HEK293 (cell line): ENCODE results near the gene LTB4R.

Source experiments
- CTCF ChIA-PET: fragments of 350-600 bp; formaldehyde crosslinking; extraction: SDS; loops from one replicate; lab custom pipeline; 2021; ENCODE audit warnings: antibody characterized with exemption; lab: Yijun Ruan, JAX
- POLR2A ChIA-PET: fragments of 300-600 bp; formaldehyde crosslinking; extraction: SDS; loops from one replicate; lab custom pipeline; 2020; ENCODE audit warnings: antibody characterized with exemption, inconsistent platforms; lab: Yijun Ruan, JAX
- H3K27ac ChIP-seq: fragments of 200-500 bp; sonication (Bioruptor generic); 2 replicates; pipeline ENCODE4 v1.5.1; 2014; ENCODE audit warnings: low read depth, low read length, control low read depth, inconsistent platforms; ENCODE audit errors: extremely low read depth
- H3K36me3 ChIP-seq, 2 experiments: fragments of 200-500 bp in 1 of 2; sonication (Bioruptor generic) in 1 of 2; 1 replicate in 1 of 2; 2 replicates in 1 of 2; pipeline ENCODE4 v1.5.1; 2014 to 2017; ENCODE audit warnings: inconsistent platforms in 2 of 2, low read length in 2 of 2; ENCODE audit not compliant: control insufficient read depth in 2 of 2, insufficient read depth in 1 of 2
- H3K4me1 ChIP-seq: fragments of 200-500 bp; sonication (Bioruptor generic); 2 replicates; pipeline ENCODE4 v1.5.1; 2014; ENCODE audit warnings: mild to moderate bottlenecking, low read length, inconsistent platforms; ENCODE audit not compliant: control insufficient read depth, insufficient read depth
- H3K4me3 ChIP-seq: 2 replicates; pipeline ENCODE4 v1.5.1; 2011; ENCODE audit warnings: low read depth, mild to moderate bottlenecking, control low read depth, low read length, moderate library complexity
- H3K9me3 ChIP-seq: fragments of 200-500 bp; sonication (Bioruptor generic); 2 replicates; pipeline ENCODE4 v1.5.1; 2014; ENCODE audit warnings: low read depth, low read length, inconsistent platforms; ENCODE audit not compliant: control insufficient read depth, insufficient read depth
- EGR2 ChIP-seq: fragments of 450-650 bp; formaldehyde crosslinking; IDR thresholded peaks from 2 replicates; pipeline ENCODE4 v1.5.1; 2016; ENCODE audit warnings: low read depth, missing biosample characterization, missing genetic modification characterization
- FEZF1 ChIP-seq: fragments of 450-650 bp; formaldehyde crosslinking; IDR thresholded peaks from 2 replicates; pipeline ENCODE4 v1.5.1; 2016; ENCODE audit warnings: missing biosample characterization, missing genetic modification characterization
- GLI4 ChIP-seq: fragments of 450-650 bp; formaldehyde crosslinking; IDR thresholded peaks from 2 replicates; pipeline ENCODE4 v1.5.1; 2016; ENCODE audit warnings: missing biosample characterization, missing genetic modification characterization
- HOXC10 ChIP-seq: sonication (generic); formaldehyde crosslinking; IDR thresholded peaks from 2 replicates; pipeline ENCODE4 v1.8.1; 2023; ENCODE audit warnings: mild to moderate bottlenecking, missing genetic modification reagents
- MZF1 ChIP-seq: fragments of 450-650 bp; formaldehyde crosslinking; IDR thresholded peaks from 2 replicates; pipeline ENCODE4 v1.5.1; 2017; ENCODE audit warnings: missing biosample characterization, missing genetic modification characterization, borderline replicate concordance
- TRIM28 ChIP-seq: IDR thresholded peaks from 2 replicates; pipeline ENCODE4 v1.6.1; 2011; ENCODE audit warnings: low read length, control low read depth, borderline replicate concordance
- ZBTB10 ChIP-seq: fragments of 450-650 bp; formaldehyde crosslinking; IDR thresholded peaks from 2 replicates; pipeline ENCODE4 v1.5.1; 2016; ENCODE audit warnings: missing biosample characterization, missing genetic modification characterization
- ZFHX2 ChIP-seq: fragments of 450-650 bp; formaldehyde crosslinking; conservative IDR thresholded peaks from 2 replicates; pipeline ENCODE4 v1.5.1; 2016; ENCODE audit warnings: missing biosample characterization, missing genetic modification characterization
- ZNF16 ChIP-seq: fragments of 450-650 bp; formaldehyde crosslinking; IDR thresholded peaks from 2 replicates; pipeline ENCODE4 v1.5.1; 2016; ENCODE audit warnings: low read depth, missing biosample characterization, missing genetic modification characterization
- ZNF184 ChIP-seq: fragments of 450-650 bp; IDR thresholded peaks from 2 replicates; pipeline ENCODE4 v1.5.1; 2018; ENCODE audit warnings: missing biosample characterization, mild to moderate bottlenecking, missing genetic modification characterization
- ZNF302 ChIP-seq: fragments of 450-650 bp; formaldehyde crosslinking; IDR thresholded peaks from 2 replicates; pipeline ENCODE4 v1.5.1; 2016; ENCODE audit warnings: missing biosample characterization, missing genetic modification characterization, low read depth
- ZNF311 ChIP-seq: fragments of 450-650 bp; formaldehyde crosslinking; IDR thresholded peaks from 2 replicates; pipeline ENCODE4 v1.5.1; 2017; ENCODE audit warnings: missing biosample characterization, missing genetic modification characterization, borderline replicate concordance
- ZNF391 ChIP-seq: fragments of 450-650 bp; formaldehyde crosslinking; IDR thresholded peaks from 2 replicates; pipeline ENCODE4 v1.5.1; 2016; ENCODE audit warnings: low read depth, missing biosample characterization, missing genetic modification characterization, borderline replicate concordance
- ZNF560 ChIP-seq: fragments of 450-650 bp; formaldehyde crosslinking; IDR thresholded peaks from 2 replicates; pipeline ENCODE4 v1.5.1; 2017; ENCODE audit warnings: missing biosample characterization, missing genetic modification characterization, borderline replicate concordance
- ZNF596 ChIP-seq: fragments of 450-650 bp; IDR thresholded peaks from 2 replicates; pipeline ENCODE4 v1.5.0; 2018; ENCODE audit warnings: missing biosample characterization, mild to moderate bottlenecking, missing genetic modification characterization, moderate library complexity
- ZNF610 ChIP-seq: fragments of 450-650 bp; formaldehyde crosslinking; IDR thresholded peaks from 2 replicates; pipeline ENCODE4 v1.5.1; 2016; ENCODE audit warnings: missing biosample characterization, missing genetic modification characterization, borderline replicate concordance
- TF ChIP-seq, protein P1 (sequence below): fragments of 450-650 bp; formaldehyde crosslinking; IDR thresholded peaks from 2 replicates; pipeline ENCODE4 v1.5.1; 2017; ENCODE audit warnings: missing biosample characterization, missing genetic modification characterization
- TF ChIP-seq, protein P2 (sequence below): fragments of 450-650 bp; formaldehyde crosslinking; IDR thresholded peaks from 2 replicates; pipeline ENCODE4; 2016; ENCODE audit warnings: missing biosample characterization, missing genetic modification characterization
- TF ChIP-seq, protein P3 (sequence below): fragments of 450-650 bp; formaldehyde crosslinking; IDR thresholded peaks from 2 replicates; pipeline ENCODE4 v1.5.1; 2017; ENCODE audit warnings: missing biosample characterization, mild to moderate bottlenecking, missing genetic modification characterization, moderate library complexity
- TF ChIP-seq, protein P4 (sequence below): IDR thresholded peaks from 2 replicates; pipeline ENCODE4 v1.6.1; 2011; ENCODE audit warnings: mild to moderate bottlenecking, low read depth, low read length, borderline replicate concordance

Gene LTB4R

DNA sequence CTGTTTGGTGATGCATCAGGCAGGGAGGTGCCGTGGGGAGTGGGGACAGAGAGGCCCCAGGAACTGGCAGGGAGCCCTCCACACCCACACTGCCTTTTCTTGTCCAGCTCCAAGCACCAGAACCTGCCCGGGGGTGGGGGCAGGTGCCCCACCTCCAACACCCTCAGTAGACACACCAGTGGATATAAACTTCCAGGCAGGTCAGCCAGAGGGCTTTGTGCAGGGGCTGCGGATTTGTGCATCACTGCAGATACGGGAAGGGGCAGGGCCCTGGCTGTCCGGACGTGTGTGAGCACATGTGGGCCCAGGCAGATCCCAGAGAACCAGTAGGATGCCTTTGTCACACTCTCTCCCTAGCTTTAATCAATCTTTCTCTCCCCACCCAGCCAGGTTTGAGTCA lies 47.0 kb upstream of the LTB4R start:
- H3K4me1 ChIP-seq: no peaks in the 10 kb centered on the region
- no peaks in the 10 kb centered on the region for H3K9me3 ChIP-seq
- no peak overlapping the region for H3K27ac ChIP-seq
- TF ChIP-seq, protein P1, sequence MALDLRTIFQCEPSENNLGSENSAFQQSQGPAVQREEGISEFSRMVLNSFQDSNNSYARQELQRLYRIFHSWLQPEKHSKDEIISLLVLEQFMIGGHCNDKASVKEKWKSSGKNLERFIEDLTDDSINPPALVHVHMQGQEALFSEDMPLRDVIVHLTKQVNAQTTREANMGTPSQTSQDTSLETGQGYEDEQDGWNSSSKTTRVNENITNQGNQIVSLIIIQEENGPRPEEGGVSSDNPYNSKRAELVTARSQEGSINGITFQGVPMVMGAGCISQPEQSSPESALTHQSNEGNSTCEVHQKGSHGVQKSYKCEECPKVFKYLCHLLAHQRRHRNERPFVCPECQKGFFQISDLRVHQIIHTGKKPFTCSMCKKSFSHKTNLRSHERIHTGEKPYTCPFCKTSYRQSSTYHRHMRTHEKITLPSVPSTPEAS (tag by site-specific recombination): no peak
- TF ChIP-seq ZNF311: no peak
- TF ChIP-seq ZNF184: no peak
- peak; percentile 33; the same call in 1 of the 2 replicates for TF ChIP-seq ZFHX2 (tag by site-specific recombination)
- TF ChIP-seq, protein P2, sequence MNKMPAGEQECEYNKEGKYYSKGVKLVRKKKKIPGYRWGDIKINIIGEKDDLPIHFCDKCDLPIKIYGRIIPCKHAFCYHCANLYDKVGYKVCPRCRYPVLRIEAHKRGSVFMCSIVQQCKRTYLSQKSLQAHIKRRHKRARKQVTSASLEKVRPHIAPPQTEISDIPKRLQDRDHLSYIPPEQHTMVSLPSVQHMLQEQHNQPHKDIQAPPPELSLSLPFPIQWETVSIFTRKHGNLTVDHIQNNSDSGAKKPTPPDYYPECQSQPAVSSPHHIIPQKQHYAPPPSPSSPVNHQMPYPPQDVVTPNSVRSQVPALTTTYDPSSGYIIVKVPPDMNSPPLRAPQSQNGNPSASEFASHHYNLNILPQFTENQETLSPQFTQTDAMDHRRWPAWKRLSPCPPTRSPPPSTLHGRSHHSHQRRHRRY (tag by site-specific recombination): no peak
- TF ChIP-seq ZNF610: no peak
- TF ChIP-seq EGR2 (tag by site-specific recombination): peak; percentile 50; the same call in 1 of the 2 replicates
- TF ChIP-seq ZBTB10 (tag by site-specific recombination): no peak
- TF ChIP-seq, protein P3, sequence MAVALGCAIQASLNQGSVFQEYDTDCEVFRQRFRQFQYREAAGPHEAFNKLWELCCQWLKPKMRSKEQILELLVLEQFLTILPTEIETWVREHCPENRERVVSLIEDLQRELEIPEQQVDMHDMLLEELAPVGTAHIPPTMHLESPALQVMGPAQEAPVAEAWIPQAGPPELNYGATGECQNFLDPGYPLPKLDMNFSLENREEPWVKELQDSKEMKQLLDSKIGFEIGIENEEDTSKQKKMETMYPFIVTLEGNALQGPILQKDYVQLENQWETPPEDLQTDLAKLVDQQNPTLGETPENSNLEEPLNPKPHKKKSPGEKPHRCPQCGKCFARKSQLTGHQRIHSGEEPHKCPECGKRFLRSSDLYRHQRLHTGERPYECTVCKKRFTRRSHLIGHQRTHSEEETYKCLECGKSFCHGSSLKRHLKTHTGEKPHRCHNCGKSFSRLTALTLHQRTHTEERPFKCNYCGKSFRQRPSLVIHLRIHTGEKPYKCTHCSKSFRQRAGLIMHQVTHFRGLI: no peak
- TF ChIP-seq ZNF302 (tag by site-specific recombination): no peak
- no peak for TF ChIP-seq FEZF1 (tag by site-specific recombination)
- no peak overlapping the region for H3K4me3 ChIP-seq
- CTCF ChIA-PET: no interaction called here
- POLR2A ChIA-PET: interaction anchor here (3.2 kb wide), 1 partner anchor 22 kb away, joined by 14 read pairs; the partner anchor contains the start of gene TINF2
- peaks cover 0 to 34% of the 10 kb centered on the region in 2 experiments; a peak in 1 of 3 replicates for H3K36me3 ChIP-seq

DNA sequence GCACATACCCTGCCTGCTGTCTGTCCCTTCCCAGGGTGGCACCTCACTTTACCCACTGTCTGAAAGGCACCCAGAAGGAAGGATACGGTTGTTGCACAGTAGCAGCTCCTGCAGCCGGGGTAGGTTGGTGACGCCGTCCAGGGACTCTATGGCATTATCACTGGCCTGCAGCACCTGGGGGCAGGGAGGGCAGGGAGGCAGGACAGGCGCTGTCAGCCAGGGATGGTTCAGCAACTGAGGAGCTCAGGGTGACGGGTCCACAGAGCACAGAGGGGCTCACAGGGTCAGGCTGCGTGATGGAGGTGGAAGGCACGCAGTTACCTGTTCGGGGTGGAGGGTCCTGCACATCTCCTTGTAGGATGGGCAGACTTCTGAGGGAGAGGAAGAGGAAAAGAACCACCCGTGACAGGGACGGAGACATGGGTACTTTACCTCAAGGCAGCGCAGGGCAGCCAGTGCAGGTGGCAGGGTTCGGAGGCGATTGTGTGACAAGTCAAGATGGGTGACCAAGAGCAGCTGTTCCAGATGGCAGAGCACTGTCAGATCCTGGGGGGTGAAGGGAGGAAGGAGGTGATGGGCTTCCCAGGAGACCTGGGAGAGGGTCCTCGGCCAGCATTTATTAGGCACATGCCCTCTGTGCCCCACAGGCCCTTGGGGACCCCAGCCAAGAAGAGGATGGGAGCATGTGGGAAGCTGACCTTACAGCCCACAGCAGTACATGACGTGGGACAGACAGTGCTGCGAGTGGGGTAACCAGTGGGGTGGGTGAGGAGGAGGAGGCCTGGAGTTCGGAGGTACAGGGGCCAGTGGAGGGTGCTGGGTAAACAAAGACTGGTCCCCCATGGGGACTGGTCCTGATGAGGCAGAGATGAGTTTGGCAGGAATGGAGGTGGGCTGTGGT lies 44.7 kb upstream of the LTB4R start:
- Histone ChIP-seq H3K36me3 (peaks cover 0 to 39% of the 10 kb centered on the region in 2 experiments; a peak in 1 of 3 replicates), H3K4me3 (no peak overlapping the region), H3K9me3 (no peaks in the 10 kb centered on the region)
- TF ChIP-seq ZNF16 (tag by site-specific recombination) (no peak), EGR2 (tag by site-specific recombination) (peak; percentile 13; the same call in 1 of the 2 replicates)
- TF ChIP-seq, all 188 proteins: peak for 1
- Histone ChIP-seq H3K4me1 (no peaks in the 10 kb centered on the region), H3K27ac (no peak overlapping the region)
- CTCF ChIA-PET: interaction anchor here (1.2 to 1.6 kb wide), 3 partner anchors 15 to 30 kb away, joined by 3 to 4 read pairs (median 4); partner anchors contain the start of gene TINF2
- POLR2A ChIA-PET: interaction anchor here (0.6 to 1.6 kb wide), 3 partner anchors 24 to 40 kb away, joined by 3 to 4 read pairs (median 4); partner anchors contain the start of gene TINF2

GRCh38 chr14:24267516-24267915 lies 43.8 kb upstream of the LTB4R start:
- CTCF ChIA-PET: no interaction called here
- POLR2A ChIA-PET: interaction anchor here (0.6 kb wide), 1 partner anchor 37 kb away, joined by 4 read pairs; no protein-coding TSS in a partner anchor
- H3K4me1 ChIP-seq: peaks cover 3% of the 10 kb centered on the region; the same call in 1 of the 2 replicates
- no peak overlapping the region for H3K27ac ChIP-seq
- peaks cover 0 to 39% of the 10 kb centered on the region in 2 experiments; a peak in 1 of 3 replicates for H3K36me3 ChIP-seq
- no peaks in the 10 kb centered on the region for H3K9me3 ChIP-seq
- H3K4me3 ChIP-seq: no peak overlapping the region
- TF ChIP-seq GLI4 (tag by site-specific recombination) (no peak), MZF1 (tag by site-specific recombination) (no peak), TRIM28 (no peak), ZNF560 (tag by site-specific recombination) (no peak), ZNF596 (tag by site-specific recombination) (no peak), HOXC10 (no peak), ZNF391 (tag by site-specific recombination) (no peak)
- TF ChIP-seq, protein P2 (tag by site-specific recombination): no peak
- TF ChIP-seq, protein P4, sequence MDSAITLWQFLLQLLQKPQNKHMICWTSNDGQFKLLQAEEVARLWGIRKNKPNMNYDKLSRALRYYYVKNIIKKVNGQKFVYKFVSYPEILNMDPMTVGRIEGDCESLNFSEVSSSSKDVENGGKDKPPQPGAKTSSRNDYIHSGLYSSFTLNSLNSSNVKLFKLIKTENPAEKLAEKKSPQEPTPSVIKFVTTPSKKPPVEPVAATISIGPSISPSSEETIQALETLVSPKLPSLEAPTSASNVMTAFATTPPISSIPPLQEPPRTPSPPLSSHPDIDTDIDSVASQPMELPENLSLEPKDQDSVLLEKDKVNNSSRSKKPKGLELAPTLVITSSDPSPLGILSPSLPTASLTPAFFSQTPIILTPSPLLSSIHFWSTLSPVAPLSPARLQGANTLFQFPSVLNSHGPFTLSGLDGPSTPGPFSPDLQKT: no peak
